A673 (cell line): ENCODE results near the gene TUBA8.

Experiments used
- CTCF ChIP-seq: fragments of 300-800, 200-600 bp; sonication (generic); conservative IDR thresholded peaks from 2 replicates; pipeline ENCODE4 v1.5.1; 2017; ENCODE audit warnings: low read depth, mild to moderate bottlenecking, antibody characterized with exemption, low read length, moderate library complexity, mixed read lengths
- EZH2 ChIP-seq: fragments of 200-600 bp; sonication (generic); IDR thresholded peaks from 2 replicates; pipeline ENCODE4 v1.6.1; 2017; ENCODE audit warnings: borderline replicate concordance, low read depth, mild to moderate bottlenecking, mixed read lengths, antibody characterized with exemption, low read length; ENCODE audit not compliant: poor library complexity, severe bottlenecking

GRCh38 chr22:18069041-18069440 is 41.6 kb upstream of the TUBA8 start:
- no peak for TF ChIP-seq EZH2
- no peak for TF ChIP-seq CTCF
